HG02973 (cell line): ENCODE results near the gene TEX9.
"Not testable (repeated sequence)": the region's sequence is repeated elsewhere in the genome, so short reads cannot be mapped to it uniquely, and the experiment has no call there.

Experiments used
- ATAC-seq: cut with Tn5 transposase; IDR thresholded peaks from one replicate; pipeline ENCODE4 v1.9.1; 2021; ENCODE audit warnings: moderate library complexity; ENCODE audit not compliant: unreplicated experiment

TEX9 gene

DNA sequence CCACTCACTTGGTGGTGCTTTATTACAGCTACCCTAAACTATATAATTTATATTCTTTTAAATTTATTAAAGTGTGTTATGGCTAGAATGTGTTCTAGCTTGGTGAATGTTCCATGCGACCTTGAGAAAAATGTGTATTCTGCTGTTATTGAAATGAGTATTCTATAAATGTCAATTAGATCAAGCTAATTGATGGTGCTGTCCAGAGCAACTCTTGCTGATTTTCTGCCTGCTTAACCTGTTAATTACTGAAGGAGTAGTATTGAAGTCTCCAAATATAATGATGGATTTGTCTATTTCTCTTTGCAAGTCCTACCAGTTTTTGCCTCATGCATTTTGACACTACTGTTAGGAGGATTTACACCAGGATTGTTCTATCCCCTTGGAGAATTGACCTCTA, 3.2 kb upstream of the TEX9 start:
- no peak for ATAC-seq

DNA sequence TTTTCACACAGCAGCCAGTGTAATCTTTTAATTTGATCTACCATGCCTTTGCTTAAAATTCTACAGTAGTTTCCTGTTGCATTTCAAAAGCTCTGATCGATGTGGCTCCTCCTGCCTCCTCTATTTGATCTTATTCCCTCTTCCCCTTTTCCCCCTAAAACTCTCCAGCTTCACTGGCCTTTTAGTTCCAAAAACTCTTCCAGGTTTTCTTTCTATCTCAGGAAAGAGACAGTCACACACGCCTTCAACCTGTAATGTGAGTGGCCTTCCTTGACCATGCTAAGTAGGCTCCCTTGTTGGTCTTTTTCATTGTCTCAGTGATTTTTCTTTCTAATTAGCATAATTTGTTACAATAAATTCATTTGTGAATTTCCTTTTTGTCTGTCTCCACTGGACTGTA, 985 bp downstream of the TEX9 start:
- ATAC-seq, result no peak

DNA sequence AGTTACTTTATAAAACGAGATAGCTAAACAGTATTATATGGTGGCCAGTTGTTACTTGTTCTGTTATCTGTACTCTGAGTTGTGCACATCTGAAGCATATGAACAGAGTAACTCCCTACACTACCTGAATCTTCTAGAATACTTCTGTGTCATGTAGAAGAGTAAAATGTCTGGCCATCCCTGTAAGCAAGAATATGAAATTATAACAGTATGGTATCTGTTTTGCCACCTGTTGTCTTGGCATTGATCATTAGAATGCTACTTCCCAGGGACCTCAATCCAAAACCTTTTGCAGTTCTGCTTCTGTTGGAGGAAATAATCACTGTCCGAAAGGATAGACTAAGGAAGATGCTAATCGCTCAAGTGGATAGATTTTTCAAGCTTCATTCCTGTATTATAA, 1.9 kb downstream of the TEX9 start:
- no peak for ATAC-seq

DNA sequence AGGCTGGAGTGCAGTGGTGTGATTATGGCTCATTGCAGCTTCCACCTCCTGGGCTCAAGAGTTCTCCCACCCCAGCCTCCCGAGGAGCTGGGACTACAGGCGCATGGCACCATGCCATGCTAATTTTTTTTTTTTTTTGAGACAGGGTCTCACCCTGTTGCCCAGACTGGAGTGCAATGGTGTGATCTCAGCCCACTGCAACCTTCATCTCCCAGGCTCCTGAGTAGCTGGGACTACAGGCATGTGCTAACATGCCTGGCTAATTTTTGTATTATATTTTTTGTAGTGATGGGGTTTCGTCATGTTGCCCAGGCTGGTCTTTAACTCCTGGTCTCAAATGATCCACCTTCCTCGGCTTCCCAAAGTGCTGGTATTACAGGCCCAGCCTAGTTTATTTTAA, 4.0 kb downstream of the TEX9 start:
- no peak for ATAC-seq

DNA sequence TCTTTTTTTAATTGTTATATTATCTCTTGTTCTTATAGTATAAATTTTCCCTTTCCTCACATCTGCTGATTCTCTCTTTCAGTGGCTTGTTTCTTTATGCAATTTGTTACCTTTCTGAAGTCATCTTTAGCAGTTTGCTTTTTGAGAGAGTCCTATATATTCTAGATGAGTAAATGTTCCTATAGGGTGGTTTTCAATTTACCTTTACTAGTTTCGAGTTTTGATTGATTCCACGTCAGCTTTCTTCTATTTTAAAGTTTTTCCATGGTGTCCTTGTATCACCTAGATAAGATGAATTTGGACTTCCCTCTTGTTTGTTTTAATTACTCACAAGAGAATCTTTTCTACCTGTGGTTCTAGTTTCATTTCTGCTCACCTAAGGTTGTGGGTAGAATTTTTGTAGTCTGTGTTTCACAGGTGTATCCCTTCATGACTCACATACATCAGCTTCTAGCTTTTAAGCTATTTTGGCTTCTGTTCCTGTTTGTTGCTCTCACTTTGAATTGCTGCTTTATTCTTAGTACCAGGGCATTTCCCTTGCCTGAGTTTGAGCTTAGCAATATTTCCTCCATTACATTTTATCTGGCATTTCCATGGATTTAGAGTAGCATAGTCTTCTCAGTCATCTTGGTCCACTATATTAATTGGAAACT, 6.4 kb downstream of the TEX9 start:
- peak; percentile 81 for ATAC-seq

DNA sequence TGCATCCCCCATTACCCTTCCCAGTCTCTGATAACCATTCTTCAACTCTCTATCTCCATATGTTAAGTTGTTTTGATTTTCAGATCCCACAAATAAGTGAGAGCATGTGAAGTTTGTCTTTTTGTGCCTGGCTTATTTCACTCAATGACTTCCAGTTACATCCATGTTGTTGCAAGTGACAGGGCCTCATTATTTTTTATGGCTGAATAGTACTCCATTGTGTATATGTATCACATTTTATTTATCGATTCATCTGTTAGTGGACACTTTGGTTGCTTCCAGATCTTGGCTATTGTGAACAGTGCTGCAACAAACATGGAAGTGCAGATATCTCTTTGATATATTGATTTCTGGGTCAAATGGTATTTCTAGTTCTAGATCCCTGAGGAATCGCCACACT, 9.5 kb downstream of the TEX9 start:
- not testable (repeated sequence) for ATAC-seq

DNA sequence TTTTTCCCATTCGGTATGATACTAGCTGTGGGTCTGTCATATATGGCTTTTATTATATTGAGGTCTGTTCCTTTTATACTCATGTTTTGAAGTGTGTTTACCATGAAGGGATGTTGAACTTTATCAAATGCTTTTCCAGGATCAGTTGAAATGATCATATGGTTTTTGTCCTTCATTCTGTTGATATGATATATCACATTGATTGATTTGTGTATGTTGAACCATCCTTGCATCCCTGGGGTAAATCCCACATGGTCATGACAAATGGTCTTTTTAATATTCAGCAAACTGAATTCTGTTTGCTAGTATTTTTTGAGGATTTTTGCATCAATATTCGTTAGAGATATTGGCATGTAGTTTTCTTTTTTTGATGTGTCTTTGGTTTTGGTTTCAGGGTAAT, 12.6 kb downstream of the TEX9 start:
- ATAC-seq, result not testable (repeated sequence)

DNA sequence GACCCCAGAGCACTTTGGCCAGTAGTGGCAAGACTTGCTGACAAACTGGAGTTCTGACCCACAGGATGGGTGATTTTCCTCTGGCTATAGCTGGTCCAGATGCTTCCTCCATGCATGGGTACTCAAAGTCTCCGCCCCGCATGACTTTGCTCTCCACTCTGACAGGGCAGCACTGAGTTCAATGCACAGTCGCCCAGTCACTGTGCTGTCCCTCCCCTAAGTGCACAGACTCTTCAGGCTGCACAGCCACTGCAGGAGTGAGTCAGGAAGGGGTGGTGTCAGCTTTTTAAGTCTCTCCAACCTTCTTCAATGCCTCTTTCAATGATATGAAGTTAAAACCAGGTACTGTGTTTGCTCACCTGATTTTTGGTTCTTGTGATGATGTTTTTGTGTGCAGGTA, 17.8 kb downstream of the TEX9 start:
- no peak for ATAC-seq

DNA sequence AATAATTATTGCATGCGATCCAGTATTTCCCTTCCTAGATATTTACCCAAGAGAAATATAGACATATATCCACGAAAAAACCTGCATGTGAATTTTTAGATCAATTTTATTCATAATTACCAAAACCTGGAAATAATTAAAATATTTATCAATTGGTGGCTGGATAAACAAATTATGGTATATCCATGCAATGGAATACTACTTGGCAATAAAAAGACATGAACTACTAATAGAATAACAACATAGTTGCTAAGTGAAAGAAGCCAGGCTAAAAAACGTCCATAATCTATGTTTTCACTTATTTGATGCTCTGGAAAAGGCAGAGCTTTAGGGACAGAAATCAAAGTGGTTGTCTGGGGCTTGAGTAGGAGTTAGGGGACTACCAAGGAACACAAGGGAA, 20.7 kb downstream of the TEX9 start:
- ATAC-seq, result no peak

DNA sequence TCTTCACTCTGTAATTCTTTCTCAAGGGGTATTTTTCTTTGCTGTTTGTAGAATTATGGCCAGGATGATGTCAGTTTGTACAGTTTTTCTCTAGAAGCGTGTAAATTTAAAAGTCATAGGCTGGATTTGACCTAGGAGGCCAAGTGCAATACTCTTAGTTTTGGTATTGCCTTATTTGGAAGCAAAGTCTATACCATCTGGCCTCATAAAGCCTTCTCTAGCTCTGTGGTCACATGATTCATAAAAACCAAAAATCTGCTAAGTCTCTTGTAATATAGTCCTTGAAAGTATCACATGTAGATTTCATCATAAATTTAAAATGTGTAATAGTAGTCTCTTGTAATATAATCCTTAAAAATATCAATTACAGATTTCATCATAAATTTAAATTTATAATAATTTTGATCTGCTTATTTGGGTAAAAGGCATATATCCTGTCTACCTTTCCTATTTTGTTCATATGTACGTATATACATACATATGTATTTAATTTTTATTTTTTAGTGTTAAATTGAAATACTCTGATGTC, 25.6 kb downstream of the TEX9 start:
- ATAC-seq, result no peak

DNA sequence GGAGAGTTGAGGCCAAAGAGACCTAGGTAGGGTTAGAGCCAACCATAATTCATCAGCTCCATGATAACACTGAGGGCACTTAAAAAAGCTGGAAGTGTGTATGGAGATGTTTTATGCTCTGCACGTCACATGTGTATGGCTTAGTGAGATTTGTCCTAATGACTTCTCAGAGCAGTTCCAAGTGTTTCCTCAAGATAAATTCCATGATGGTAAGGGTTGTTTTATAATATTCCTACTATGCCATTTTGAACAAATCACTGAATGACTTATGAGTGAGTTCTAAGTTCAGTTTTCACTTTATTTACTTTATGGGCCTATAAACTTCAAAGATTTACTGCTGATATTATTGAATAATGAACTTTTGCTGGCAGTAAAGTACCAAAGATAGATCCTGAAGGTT, 28.1 kb downstream of the TEX9 start:
- no peak for ATAC-seq

DNA sequence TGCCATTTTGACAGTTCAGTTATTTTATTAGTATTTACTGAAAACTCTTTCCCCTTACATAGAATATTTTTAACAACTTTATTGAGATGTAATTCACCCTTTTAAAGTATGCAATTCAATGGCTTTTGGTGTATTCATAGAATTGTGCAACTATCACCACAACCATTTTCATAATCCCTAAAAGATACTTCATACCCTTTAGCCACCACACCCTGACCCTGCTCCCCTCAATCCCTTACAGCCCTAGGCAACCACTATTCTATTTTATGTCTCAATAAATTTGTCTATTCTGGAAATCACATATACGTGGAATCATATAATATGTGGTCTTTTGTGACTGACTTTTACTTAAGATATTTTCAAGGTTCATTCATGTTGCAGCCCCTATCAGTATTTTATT, 29.7 kb downstream of the TEX9 start:
- ATAC-seq, result no peak

DNA sequence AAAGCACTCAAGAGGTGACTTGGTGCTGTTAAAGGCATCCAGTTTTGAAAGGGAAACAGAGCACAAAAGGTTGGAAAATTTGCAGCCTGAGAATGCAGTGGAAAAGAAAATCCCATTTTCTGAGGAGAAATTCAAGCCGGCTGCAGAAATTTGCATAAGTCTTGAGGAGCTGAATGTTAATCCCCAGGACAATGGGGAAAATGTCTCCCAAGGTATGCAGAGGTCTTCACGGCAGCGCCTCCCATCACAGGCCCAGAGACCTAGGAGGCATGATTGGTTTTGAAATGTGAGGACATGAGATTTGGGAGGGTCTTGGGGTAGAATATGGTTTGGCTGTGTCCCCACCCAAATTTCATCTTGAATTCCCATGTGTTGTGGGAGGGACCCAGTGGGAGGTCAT, 32.1 kb downstream of the TEX9 start:
- ATAC-seq, result not testable (repeated sequence)

DNA sequence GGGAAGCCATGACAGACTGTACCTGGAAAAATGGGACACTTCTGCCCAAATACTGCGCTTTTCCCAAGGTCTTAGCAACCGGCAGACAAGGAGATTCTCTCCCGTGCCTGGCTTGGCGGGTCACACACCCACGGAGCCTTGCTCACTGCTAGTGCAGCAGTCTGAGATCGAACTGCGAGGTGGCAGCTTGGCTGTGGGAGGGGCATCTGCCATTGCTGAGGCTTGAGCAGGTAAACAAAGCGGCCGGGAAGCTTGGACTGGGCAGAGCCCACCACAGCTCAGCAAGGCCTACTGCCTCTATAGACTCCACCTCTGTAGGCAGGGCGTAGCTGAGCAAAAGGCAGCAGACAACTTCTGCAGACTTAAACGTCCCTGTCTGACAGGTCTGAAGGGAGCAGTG, 34.0 kb downstream of the TEX9 start:
- not testable (repeated sequence) for ATAC-seq

DNA sequence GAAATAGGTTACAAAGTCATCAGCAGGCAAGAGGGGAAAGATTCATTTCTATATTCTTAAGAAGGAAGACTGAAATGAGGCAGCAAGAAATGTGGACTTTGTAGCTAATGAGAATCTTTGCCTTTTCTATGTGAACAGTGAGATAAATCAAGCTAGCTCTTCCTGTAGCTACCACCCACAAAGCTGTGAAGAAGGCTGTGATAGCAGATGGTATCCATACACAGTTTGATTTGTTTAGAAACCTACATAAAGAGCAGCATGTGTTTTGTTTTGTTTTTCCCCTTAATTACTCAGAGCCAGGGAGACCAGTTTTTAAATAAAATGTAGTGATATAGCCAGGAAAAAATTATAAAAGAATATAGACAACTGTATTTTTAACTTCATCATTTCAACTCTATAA, 45.5 kb downstream of the TEX9 start:
- ATAC-seq, result no peak

DNA sequence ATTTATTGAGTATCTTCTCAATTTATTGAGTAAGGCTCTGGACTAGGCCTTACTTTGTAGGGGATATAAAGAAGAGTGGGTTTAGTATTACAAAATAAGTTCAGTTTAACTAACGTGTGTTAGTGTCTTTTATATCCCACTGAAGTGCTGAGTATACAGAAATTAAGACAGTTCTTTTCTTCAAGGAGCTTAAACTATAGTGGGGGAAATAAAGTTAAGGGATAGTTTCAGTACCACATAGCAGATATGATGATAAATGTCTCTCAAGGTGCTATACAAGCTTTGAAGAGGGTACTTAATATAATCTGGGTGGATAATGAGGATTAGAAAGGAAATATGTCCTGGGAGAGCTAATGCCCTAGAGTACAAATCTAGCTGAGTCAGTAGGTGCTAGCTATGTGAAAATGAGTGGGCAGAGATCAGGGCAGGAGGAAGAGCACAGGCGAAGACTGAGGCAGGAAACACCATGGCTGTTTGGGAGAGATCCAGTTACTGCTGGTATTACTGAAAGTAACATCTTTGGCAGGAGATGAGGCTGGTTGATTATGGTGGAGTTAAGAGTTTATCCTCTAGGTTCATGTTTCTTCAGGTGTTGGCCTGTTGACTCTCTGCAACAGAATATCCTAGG, 46.0 kb downstream of the TEX9 start:
- ATAC-seq, result no peak

DNA sequence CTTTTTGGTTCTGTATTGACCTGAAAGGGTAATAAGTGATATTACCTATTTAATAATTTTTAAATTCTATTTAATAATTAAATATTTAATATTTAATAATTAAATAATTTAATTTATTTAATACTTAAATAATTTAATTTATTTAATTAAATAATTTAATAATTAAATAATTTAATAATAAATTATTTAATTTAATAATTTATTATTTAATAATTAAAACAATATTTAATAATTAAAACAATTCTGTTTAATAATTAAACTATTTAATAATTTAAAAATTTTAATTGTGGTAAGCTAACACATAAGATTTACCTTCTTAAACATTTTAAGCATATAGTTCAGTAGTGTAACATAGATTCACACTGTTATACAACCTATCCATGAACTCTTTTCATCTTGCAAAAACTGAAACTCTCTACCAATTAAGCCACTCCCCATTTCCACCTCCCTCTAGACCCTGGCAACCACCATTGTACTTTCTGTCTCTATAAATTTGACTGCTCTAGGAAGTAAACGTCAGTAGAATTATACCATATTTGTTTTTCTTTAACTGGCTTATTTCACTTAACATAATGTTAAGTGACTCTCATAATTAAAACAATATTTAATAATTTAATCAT, 48.0 kb downstream of the TEX9 start:
- not testable (repeated sequence) for ATAC-seq

DNA sequence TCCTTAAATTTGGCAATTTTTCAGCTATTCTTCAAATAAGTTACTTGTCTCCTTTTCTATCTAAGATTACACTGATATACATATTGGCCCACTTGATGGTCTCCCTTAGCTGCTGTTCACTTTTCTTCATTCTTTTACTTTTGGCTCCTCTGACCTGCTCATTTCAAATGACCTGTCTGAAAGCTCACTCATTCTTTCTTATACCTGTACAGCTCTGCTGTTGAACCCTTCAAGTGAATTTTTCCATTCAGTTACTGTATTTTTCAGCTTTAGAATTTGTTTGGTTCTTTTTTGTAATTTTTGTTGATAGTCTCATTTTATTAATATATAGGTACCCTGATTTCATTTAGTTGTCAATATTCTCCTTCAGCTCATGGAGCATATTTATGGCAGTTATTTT, 60.0 kb downstream of the TEX9 start:
- no peak for ATAC-seq

DNA sequence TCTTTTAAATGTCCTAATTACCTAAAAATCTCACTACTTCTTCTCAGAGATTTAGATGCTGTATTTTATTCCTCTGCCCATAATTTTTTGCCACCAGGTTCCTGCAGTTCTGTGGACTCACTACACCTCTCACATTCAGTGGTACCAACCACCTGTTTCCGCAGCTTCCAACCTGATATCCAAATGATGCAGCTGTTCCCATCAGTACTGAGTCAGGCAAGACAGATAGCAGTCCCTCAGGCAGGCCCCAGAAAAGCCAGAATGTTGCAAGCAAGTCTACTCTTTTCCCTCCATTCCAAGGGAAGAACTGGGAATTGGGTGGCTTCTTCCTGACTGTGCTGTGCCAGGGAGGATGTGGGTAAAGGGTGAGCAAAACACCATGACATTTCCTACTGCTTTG, 60.8 kb downstream of the TEX9 start:
- ATAC-seq, result no peak

DNA sequence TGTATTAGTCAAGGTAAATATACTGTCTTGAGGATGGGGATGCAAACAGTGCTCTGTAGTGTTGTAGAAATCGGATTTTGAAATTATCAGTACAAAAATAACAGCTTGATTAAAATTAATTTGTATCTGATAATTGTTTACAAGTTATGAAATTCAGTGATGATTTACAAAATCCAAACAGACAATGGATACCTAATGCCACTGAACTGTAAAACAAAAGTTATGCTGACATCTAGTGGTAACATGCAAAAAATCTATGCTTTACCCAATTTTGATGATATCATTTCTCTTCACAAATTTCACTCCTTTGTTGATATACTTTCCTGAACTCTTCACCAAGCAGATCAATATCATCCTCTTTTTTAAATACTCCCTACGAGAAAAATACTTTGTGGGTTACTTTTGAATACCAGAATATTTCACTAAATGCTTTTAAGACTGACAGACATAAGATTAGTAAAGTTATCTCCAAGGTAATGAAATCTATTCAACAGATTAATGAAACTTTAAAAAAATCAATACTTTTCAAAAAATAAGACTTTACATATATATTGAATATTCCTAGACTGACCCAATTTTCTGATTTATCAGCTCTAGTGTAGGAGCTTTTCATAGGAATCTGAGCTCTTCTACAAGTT, 63.7 kb downstream of the TEX9 start:
- ATAC-seq, result no peak

DNA sequence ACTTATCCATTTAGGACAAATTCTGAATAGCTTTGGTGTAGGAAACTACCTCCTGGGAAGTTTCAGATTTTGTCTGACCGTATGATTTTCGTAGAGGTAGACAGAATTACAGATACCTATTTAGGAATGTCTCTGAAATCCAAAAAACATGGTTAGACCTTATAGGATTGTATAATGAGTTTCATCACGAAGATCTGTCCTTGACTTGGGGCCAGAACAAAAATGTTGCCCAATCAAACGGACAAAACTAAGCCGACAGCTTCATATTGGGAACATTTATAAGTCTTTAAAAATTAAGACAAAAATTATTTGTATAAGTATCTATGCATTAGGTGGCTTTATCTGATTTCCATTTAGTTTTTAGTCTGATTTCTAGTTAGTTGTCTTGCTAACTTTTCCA, 67.1 kb downstream of the TEX9 start:
- no peak for ATAC-seq

DNA sequence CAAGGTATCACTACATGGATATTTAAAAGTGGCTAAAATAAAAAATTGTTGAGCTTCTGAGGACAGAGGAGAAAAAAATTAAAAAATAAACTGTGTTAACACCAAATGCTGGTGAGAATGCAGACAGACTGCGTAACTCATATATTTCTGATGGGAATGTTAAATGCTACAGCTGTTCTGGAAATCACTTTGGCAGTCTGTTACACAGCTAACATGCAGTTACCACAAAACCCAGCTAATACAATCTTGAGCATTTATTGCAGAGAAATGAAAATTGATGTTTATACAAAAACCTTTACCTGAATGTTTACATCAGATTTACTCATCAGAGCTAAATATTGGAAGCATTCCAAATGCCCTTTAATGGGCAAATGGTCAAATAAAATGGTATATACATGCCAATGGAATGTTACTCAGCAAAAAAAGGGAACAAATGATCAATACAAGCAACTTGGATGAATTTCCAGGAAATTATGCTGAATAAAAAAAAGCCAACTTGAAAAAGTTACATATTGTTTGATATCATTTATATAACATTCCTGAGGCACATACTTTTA, 75.1 kb downstream of the TEX9 start:
- no peak for ATAC-seq
